ENCODE results near the gene OSBP2.

Gene OSBP2

DNA sequence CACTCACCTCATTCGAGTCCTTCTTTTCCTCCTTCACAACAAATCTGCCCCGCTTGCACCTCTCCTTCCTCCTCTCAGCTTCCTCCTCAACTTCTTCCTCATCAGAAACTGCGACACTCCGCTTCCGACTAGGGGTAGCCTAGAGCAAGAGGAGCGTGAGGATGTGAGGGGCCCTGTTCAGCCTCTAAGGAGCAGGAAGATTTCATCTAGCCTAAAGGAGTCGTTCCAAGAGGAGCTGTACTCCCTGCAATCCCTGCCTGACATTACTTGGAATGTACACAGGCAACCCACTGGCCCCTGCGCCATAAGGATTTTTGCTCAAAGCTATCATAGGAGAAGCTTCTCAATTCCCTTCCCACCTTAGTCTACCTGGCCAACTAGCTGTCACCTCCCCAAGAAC is 239.4 kb downstream of the OSBP2 start:
- DNase-seq (ENCODE audit: low read depth), result no peak
- H3K4me3 ChIP-seq (ENCODE audit: low read length), result no peak overlapping the region
- TF ChIP-seq, protein P1, sequence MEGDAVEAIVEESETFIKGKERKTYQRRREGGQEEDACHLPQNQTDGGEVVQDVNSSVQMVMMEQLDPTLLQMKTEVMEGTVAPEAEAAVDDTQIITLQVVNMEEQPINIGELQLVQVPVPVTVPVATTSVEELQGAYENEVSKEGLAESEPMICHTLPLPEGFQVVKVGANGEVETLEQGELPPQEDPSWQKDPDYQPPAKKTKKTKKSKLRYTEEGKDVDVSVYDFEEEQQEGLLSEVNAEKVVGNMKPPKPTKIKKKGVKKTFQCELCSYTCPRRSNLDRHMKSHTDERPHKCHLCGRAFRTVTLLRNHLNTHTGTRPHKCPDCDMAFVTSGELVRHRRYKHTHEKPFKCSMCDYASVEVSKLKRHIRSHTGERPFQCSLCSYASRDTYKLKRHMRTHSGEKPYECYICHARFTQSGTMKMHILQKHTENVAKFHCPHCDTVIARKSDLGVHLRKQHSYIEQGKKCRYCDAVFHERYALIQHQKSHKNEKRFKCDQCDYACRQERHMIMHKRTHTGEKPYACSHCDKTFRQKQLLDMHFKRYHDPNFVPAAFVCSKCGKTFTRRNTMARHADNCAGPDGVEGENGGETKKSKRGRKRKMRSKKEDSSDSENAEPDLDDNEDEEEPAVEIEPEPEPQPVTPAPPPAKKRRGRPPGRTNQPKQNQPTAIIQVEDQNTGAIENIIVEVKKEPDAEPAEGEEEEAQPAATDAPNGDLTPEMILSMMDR (conservative IDR thresholded peaks at IDR 0.05; ENCODE audit: low read depth, low read length), result no peak

DNA sequence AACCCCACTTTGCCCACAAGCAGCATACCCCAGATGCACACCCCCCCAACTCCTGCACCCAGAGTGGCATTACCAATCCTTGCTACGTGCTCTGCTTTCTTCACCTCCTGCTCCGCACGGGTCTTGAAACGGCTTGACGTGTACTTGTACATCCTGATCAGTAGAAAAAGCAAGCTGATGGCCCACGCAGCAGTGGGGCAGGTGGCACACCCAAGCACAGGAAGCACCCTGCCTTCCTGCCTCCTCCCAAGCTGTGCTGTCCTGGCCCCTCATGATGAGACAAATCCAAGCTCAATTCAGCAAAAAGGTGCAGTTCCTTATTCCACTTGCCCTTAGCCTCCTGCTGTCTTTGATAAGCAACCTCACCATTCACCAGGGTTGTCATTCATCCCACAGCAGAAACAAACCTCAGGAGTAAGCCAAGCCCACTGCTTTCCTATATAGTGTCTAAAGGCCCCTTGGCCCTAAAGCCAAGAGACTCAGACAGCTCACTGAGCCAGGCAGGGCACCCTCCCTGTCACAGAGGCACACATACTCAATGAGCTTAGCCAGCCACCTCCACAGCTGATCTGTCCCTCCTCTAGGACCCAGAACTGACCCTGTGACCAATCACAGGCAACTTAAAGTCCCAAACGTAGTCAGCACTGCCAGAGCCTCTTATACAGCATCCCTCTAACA is 246.2 kb downstream of the OSBP2 start:
- H3K4me3 ChIP-seq (ENCODE audit: low read length), result no peak overlapping the region
- TF ChIP-seq, protein P1 (conservative IDR thresholded peaks at IDR 0.05; ENCODE audit: low read depth, low read length), result no peak
- DNase-seq (ENCODE audit: low read depth), result no peak

DNA sequence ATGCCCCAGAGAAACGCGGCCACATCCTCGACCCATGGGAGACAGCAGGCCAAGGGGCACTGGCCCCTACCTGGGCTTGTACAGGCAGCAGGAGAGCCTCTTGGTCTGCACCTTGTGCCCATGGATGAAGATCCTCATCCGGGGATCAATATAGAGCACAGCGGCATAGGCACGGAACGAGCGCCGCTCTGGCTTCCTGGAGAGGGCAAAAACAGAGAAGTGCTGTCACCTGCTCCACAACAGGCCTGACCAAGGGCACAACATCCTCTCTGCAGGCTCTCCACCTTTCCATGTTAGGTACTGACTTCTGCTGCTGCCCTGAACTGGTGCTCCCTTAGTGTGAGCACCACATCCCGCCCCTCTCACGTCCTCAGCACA is 246.7 kb downstream of the OSBP2 start:
- TF ChIP-seq, protein P1 (conservative IDR thresholded peaks at IDR 0.05; ENCODE audit: low read depth, low read length), result no peak
- DNase-seq (ENCODE audit: low read depth), result no peak
- no peak overlapping the region for H3K4me3 ChIP-seq (ENCODE audit: low read length)

DNA sequence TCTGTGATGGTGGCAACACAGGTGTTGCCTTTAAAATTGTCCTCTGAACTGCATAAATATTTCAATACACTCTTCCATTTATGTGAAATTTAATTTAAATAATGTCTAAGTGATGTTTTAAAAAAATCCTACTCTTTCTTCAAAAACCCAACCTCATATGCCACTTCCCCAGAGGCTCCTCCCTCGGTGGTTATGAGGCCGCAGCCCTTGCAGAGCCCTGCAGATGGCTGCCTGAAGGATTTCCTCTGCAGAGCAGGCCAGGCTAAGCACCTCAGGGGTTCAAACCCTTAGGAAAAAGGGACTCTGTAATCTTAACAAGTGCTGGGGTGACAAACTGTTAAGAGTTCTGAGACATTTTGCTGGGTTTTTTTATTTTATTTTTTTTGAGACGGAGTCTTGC is 248.7 kb downstream of the OSBP2 start:
- no peak for DNase-seq (ENCODE audit: low read depth)
- TF ChIP-seq, protein P1 (conservative IDR thresholded peaks at IDR 0.05; ENCODE audit: low read depth, low read length), result no peak
- H3K4me3 ChIP-seq (ENCODE audit: low read length), result no peak overlapping the region

DNA sequence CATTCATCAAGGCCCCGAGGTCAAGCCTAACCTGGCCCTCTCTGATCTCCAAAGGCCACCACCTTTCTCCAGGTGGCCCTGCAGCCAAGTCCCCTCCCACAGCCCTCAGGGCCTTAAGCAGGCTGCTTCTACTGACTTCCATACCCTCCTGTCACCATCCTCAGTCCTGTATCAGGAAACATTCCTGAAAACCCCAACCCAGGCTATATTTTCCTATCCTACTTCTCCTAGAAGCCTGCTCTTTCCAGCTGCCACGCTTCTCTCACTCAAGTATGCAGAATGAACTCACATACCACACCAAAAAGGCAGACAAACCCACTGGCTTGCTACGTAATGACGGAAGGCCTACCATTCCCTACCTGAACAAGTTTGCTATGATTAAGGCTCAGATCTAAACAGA is 250.3 kb downstream of the OSBP2 start:
- TF ChIP-seq, protein P1 (conservative IDR thresholded peaks at IDR 0.05; ENCODE audit: low read depth, low read length), result no peak

DNA sequence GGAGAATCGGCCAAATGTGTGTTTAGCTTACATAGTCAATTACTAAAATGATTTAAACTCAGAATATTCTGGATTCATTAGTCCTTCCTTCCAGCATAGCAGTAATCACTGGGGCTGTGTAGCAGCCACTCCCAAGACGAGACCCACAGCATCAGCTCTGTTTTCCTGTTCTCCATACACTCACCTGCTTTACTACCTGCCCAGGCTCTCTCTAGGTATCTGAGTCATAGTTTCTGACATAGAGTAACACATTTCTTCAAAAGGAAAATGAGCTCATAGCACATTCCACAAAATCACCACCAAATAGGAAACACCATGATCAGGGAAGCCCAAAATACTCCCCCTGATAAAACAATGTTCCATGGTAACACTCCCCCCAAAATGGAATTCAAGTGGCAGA is 251.0 kb downstream of the OSBP2 start:
- H3K4me3 ChIP-seq (ENCODE audit: low read length), result no peak overlapping the region
- TF ChIP-seq, protein P1 (conservative IDR thresholded peaks at IDR 0.05; ENCODE audit: low read depth, low read length), result no peak
- no peak for DNase-seq (ENCODE audit: low read depth)

More for the DNA sequence above, 250.3 kb downstream of the OSBP2 start:
- H3K4me3 ChIP-seq (ENCODE audit: low read length), result no peak overlapping the region
- DNase-seq (ENCODE audit: low read depth), result no peak

DNA sequence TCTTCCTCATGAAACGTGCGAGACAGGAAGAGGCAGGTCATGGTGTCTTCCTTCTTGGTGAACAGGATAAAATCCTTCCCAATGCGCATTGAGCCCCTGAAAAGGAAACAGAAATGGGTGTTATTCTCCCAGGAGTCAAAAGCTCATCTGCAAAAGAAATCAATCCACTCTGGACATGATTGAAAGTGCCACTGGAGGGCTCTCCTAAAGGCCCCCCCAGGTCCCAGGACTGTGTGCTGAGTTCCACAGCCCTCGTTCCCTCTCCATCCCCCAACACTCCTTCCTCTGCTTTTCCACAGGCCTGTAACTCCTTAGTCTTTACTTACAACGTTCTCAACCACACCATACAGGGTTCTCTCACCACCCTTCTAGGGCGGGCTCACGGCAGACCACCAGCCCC is 251.7 kb downstream of the OSBP2 start:
- DNase-seq (ENCODE audit: low read depth), result no peak
- TF ChIP-seq, protein P1 (conservative IDR thresholded peaks at IDR 0.05; ENCODE audit: low read depth, low read length), result no peak

More for the DNA sequence above, 251.7 kb downstream of the OSBP2 start:
- no peak overlapping the region for H3K4me3 ChIP-seq (ENCODE audit: low read length)
